ENCODE data around the gene AKIRIN1. TPM values are rescaled to one million over a fixed set of nuclear protein-coding genes. Genes with fewer than 3 reads are reported as not detected.

AKIRIN1 gene
- total RNA-seq, 6 experiments from 2014 or later = 18.9 to 37.3 (median 28.5) TPM

DNA sequence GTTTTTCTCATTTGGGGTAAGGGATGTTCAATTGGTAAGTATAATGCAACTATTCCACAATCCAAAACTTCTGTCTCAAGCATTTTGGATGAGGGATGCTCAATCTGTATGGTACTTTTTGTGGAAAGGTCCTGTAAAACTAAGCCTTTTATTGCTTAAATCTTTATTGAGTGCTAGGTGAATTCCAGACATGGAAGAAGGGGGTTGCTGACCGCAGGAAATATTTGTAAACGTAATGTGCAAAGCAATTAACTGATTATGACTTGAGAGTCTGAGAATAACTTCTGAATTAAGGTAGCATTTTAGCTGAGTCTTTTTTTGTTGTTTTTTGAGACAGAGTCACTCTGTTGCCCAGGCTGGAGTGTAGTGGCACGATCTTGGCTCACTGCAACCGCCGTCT, 3.1 kb downstream of the AKIRIN1 start:
- no peak overlapping the region for H3K27ac ChIP-seq
- ATAC-seq = no peak
- H3K27me3 ChIP-seq = no peaks in the 10 kb centered on the region
- H3K4me1 ChIP-seq = peaks cover 0 to 35% (median 0%) of the 10 kb centered on the region in 4 donors
- intact Hi-C loops (cut with DNase I) = no loop called here
- peaks cover 0 to 12% (median 3%) of the 10 kb centered on the region in 4 donors for H3K36me3 ChIP-seq
- 86% methylated on average over 5 of the region's 5 CpGs for WGBS (ENCODE audit: insufficient coverage, low coverage, low lambda C conversion rate, missing lambda C conversion rate)
- H3K4me3 ChIP-seq = no peak overlapping the region
- no peaks in the 10 kb centered on the region for H3K9me3 ChIP-seq
- DNase-seq = no peak
- TF ChIP-seq CTCF (IDR thresholded peaks at IDR 0.05) = no peak
- TF ChIP-seq POLR2A (IDR thresholded peaks at IDR 0.05) = no peak

DNA sequence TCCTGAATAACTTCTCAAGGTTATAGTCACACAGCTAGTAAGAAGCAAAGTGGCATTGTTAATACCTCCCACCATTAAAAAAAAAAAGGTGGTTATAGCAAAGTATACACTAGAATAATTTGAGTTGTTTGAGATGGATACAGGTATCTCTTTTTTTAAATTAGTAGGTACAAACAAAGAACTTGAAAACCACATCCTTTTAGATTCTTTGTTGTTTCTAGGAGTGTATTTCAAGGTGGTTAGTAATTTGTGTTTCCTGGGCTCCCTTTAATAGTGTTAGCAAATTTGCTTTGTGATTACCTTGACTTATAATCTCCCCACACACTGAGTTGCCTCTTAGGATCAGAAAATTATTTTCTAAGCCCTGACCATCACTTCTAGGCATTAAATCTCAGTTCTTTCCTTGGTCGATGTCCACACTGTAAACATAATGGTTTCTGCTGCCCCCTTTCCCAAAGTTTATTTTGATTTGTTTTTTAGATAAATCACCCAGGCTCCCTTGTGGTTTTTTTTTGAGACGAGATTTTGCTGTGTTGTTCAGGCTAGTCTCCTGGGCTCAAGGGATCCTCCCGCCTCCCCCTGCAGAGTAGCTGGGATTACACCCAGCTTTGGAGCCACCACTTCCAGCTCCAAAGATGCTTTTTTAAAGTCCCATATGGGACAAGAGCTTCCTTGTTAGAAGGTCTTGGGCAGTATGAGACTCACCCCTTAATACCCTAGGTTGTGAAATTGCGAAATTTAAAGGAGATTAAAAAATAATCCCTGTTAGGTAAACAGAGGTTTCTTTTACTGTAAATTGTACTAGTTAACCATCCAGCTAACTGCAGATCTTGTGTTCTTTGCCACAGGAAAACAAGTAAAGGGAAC, 6.2 kb downstream of the AKIRIN1 start:
- H3K4me1 ChIP-seq = peaks cover 0 to 27% (median 0%) of the 10 kb centered on the region in 4 donors
- intact Hi-C loops (cut with DNase I) = no loop called here
- TF ChIP-seq CTCF (IDR thresholded peaks at IDR 0.05) (no peak), POLR2A (IDR thresholded peaks at IDR 0.05) (no peak)
- ATAC-seq (no peak), DNase-seq (no peak)
- peaks cover 4 to 43% (median 14%) of the 10 kb centered on the region in 4 donors for H3K36me3 ChIP-seq
- H3K27me3 ChIP-seq = no peaks in the 10 kb centered on the region
- H3K4me3 ChIP-seq = no peak overlapping the region
- H3K27ac ChIP-seq = no peak overlapping the region
- H3K9me3 ChIP-seq = no peaks in the 10 kb centered on the region
- WGBS (ENCODE audit: insufficient coverage, low coverage, low lambda C conversion rate, missing lambda C conversion rate) = 55% methylated on average over 3 of the region's 4 CpGs

- Histone ChIP-seq H3K9me3 (no peaks in the 10 kb centered on the region), H3K4me1 (peaks cover 0 to 21% (median 0%) of the 10 kb centered on the region in 4 donors), H3K27ac (no peak overlapping the region), H3K36me3 (peaks cover 7 to 49% (median 16%) of the 10 kb centered on the region in 4 donors), H3K27me3 (no peaks in the 10 kb centered on the region), H3K4me3 (no peak overlapping the region)
- intact Hi-C loops (cut with DNase I) = no loop called here
- no peak for TF ChIP-seq CTCF (IDR thresholded peaks at IDR 0.05)
- no peak for TF ChIP-seq POLR2A (IDR thresholded peaks at IDR 0.05)
- ATAC-seq (no peak), DNase-seq (no peak)
- WGBS (ENCODE audit: insufficient coverage, low coverage, low lambda C conversion rate, missing lambda C conversion rate) = 33% methylated on average over 3 of the region's 3 CpGs
Measured at GRCh38 chr1:38997901-38998190, 6.8 kb downstream of the AKIRIN1 start.

DNA sequence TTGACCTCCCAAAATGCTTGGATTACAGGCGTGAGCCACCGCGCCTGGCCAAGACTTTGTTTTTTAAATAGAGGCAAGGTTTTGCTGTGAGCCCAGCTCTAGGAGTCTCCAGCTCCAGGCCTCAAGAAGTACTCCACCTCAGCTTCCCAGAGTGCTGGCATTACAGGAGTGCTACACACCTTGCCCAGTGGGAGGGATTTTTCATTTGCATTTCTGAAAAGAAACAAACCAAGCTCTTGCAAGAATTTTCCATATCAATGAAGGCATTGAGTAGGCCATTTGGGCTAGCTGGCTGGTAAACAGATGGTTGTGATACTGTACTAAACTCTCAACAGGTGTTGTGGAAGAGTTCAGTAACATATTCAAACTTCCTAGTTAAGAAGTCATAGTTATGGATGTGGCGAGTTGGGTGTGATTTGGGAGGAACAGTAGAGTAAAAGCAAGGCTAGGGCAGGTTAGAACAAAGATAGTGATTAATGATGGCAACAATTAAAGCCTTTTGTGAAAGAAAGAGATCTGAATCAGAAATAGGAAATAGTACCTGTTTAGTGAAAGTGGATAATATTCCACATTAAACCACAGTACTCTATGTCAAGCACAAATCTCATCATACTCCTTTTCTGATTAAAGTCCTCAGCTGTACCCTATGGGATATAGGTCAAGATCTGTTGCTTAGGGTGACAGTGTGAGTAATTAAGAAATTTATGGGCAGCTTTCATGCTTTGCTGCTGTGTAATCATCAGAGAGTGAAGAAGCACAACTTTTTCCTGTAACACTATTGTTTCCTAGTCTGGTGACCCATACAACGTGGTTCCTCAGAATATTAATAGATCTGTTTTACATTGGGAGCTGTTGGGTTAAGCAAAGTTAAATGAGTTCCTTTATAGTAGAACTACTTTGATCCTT, 10.7 kb downstream of the AKIRIN1 start:
- Histone ChIP-seq H3K4me3 (no peak overlapping the region), H3K4me1 (peaks cover 0 to 9% (median 0%) of the 10 kb centered on the region in 4 donors), H3K27ac (no peak overlapping the region), H3K27me3 (no peaks in the 10 kb centered on the region), H3K9me3 (no peaks in the 10 kb centered on the region), H3K36me3 (peaks cover 13 to 86% (median 39%) of the 10 kb centered on the region in 4 donors)
- no peak for DNase-seq
- WGBS (ENCODE audit: insufficient coverage, low coverage, low lambda C conversion rate, missing lambda C conversion rate) = 88% methylated on average over 3 of the region's 5 CpGs
- no peak for TF ChIP-seq CTCF (IDR thresholded peaks at IDR 0.05)
- no peak for TF ChIP-seq POLR2A (IDR thresholded peaks at IDR 0.05)
- ATAC-seq = no peak
- intact Hi-C loops (cut with DNase I) = no loop called here
